ENCODE measurements around the gene GLIS1.

GLIS1 gene

DNA sequence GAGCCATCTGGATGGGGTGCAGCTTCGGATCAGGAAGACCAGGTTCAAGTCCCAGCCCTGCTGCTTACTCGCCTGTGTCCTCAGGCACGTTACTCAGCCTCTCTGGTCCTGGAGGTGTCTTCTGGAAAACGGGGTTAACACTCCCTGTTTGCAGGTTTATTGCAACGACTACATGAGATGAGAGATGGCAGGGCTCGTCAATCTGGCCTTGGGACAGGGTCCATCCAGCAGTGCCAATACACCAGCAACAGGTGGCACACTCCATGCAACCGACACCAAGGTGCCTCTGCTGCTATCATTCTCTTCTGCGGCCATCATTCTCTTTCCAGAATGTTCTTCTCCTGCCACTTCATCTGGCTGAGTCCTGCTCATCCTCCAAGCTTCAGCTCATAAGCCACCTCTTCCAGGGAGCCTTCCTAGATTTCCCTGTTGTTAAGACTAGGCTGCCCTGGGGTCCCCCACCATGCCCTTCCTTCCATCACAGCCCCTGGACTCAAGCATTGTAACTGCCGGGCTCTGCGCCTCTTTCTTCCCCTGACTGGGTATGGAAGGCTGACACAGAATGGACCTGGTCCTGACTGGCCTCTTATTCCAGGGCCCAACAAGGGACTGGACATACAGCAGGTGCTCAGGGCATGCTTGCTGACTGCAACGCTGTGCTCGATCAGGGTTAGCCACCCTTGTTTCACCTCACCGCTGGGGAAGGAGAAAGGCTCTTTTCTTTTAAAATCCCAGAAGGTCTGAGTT, 192.4 kb downstream of the GLIS1 start:
- in situ Hi-C loops (cut with MboI; ENCODE audit: low sequenced_read_pairs): no loop called here
- DNase-seq (ENCODE audit: low spot score in 2 of 2): no peak
- Histone ChIP-seq H3K9me3 (no peaks in the 10 kb centered on the region), H3K4me3 (no peak overlapping the region), H3K36me3 (replicated peaks) (no peaks in the 10 kb centered on the region), H3K4me1 (no peaks in the 10 kb centered on the region), H3K27me3 (ENCODE audit: low read depth) (no peaks in the 10 kb centered on the region; the same call in 1 of the 2 replicates)

DNA sequence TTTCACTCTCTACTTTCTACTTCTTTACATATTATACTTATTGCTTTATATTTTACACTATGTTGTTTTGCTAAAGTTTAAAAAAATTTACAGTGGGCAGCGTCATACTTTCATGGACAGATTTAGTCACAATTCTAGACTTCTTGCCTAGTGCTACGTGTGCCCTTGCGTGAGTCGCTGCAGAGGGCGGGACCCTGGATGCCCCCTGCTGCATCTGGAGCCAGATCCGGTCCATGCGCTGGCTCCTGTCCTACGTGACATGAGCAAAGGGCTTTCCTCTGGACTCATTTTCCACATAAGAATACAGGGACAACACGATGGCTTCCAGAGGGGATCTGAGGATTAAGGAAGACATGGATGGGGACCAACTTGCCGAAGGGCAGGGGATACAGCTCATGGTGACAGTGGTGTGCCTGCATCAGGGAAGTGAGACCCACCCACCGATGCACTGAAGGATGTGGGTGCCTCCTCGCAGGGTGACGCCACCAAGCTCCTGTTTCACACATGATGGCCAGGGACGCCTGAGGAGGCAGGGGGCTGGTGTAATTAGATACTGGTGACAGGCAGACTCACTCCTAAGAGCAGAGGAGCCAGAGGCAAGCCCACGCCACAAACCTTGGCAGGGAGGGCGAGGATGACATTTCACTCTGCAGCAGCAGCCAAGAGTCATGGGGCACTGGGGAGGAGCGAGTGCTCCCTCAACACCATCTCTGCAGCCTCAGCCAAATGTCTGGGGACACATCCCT, 193.1 kb downstream of the GLIS1 start:
- in situ Hi-C loops (cut with MboI; ENCODE audit: low sequenced_read_pairs): no loop called here
- no peaks in the 10 kb centered on the region for H3K9me3 ChIP-seq
- H3K4me1 ChIP-seq: no peaks in the 10 kb centered on the region
- no peaks in the 10 kb centered on the region; the same call in 1 of the 2 replicates for H3K27me3 ChIP-seq (ENCODE audit: low read depth)
- H3K4me3 ChIP-seq: no peak overlapping the region
- no peaks in the 10 kb centered on the region for H3K36me3 ChIP-seq (replicated peaks)
- DNase-seq (ENCODE audit: low spot score in 2 of 2): no peak

DNA sequence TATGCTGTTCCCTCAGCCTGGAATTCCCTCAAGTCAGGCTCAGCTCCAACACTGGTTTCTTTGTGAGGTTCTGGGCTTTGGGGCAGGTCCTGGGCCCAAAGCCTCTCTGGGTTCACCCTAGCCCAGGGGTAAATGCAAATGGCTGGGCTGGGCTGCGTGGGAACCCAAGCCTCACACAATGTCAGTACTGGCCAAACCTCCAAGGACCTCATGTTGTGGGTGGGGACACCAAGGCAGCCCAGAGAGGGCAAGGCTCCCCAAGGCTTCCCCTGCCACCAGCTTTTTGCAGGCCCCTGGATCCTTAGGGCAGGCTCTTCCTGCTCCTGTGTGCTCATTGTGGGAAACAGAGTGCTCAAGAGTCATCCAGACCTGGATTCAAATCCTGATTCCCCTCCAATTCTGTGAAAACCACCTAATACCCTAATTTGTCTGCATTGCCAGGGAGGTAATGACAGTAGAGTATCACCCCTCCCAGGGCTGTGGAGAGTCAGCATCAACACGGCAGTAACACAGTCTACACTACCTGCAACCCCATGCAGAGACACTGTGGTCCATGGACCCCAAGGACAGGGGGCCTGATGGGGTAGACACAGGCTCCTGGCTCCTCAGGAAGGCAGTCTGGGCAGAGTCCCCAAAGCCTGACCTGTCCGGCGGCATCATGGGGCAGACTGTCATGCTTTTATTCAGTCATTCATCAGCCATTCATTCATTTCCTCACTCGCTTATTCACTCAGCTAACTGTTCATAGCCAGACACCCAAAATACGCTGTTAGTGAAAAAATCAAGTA, 194.0 kb downstream of the GLIS1 start:
- no peak overlapping the region for H3K4me3 ChIP-seq
- H3K36me3 ChIP-seq (replicated peaks): no peaks in the 10 kb centered on the region
- no peaks in the 10 kb centered on the region; the same call in 1 of the 2 replicates for H3K27me3 ChIP-seq (ENCODE audit: low read depth)
- no peak for DNase-seq (ENCODE audit: low spot score in 2 of 2)
- H3K4me1 ChIP-seq: no peaks in the 10 kb centered on the region
- no peaks in the 10 kb centered on the region for H3K9me3 ChIP-seq
- in situ Hi-C loops (cut with MboI; ENCODE audit: low sequenced_read_pairs): no loop called here

DNA sequence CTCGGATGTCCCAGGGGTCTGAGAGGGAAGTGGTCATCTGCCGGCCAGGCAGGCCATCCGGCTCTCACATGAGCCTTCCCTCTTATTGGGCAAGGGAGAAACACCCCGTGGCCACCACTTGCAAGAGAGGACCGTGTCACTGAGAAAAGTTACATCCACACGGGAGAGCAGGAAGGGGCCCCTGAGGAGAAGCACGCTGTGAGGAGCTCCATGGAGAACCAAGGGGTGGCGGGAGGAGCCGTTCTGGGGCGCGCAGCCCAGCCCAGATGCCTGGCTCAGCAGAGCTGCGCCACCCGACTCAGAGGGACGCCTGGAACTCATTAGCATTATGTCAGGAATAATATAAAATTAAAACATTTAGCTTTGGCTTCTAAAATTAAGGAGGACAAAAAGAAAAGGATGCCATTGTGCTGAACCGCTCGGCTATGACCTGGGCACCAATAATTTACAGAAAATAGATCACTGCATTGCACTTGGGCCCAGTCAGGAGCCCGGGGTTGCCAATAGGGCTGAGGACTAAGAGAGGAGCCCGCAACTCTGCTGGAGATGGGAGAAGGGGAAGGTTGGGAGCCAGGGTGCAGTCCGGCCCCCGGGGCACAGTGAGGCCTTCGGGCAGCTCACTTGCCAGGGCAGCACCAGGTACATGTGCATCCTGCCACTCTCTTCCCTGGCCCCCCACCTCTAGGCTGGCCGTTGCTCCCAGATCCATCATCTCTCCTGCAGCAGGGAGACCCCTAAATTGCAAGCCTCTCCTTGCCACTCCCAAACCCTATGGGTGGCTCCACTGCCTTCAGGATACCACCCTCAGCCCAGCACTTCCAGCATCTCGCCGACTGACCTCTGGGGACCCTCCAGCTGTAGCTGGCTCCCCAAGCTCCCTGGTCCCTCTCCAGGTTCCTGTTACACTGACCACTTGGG, 194.9 kb downstream of the GLIS1 start:
- Histone ChIP-seq H3K4me1 (no peaks in the 10 kb centered on the region), H3K9me3 (no peaks in the 10 kb centered on the region), H3K27me3 (ENCODE audit: low read depth) (no peaks in the 10 kb centered on the region; the same call in 1 of the 2 replicates), H3K36me3 (replicated peaks) (no peaks in the 10 kb centered on the region), H3K4me3 (no peak overlapping the region)
- DNase-seq (ENCODE audit: low spot score in 2 of 2): no peak
- in situ Hi-C loops (cut with MboI; ENCODE audit: low sequenced_read_pairs): no loop called here

DNA sequence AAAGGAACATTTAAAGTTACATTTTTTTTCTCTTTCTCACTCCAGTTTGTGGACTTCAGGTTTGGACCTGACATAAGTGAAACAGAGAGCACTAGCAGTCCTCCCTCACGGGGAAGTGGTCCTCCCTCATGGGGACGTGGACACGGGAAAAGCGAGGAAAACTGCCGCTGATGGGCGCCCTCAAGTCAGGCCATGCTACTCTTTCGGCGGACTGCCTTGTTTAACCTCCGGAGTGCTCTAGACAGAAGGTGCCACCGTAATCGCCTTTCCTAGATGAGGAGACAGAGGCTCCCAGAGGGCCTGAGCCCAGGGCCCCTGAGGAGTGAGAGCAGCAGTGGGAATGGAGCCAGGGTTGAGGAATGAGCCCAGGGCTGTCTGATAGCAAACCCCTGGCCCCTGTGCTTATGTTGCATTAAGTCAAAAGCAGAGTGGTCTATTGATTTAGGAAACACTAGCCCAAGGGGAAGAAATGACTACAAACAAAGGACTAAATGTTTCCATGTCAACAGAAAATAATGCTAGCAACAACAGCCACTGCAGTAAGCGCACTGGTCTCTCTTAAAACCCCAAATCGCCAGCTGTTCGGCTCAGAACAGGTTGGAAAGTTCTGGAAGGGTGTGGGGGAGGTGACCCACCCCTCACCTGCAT, 195.7 kb downstream of the GLIS1 start:
- in situ Hi-C loops (cut with MboI; ENCODE audit: low sequenced_read_pairs): no loop called here
- peak in 1 of 2 experiments; percentile 6 for DNase-seq (ENCODE audit: low spot score in 2 of 2)
- H3K27me3 ChIP-seq (ENCODE audit: low read depth): no peaks in the 10 kb centered on the region
- no peaks in the 10 kb centered on the region for H3K36me3 ChIP-seq (replicated peaks)
- no peaks in the 10 kb centered on the region for H3K4me1 ChIP-seq
- no peak overlapping the region for H3K4me3 ChIP-seq
- no peaks in the 10 kb centered on the region for H3K9me3 ChIP-seq

DNA sequence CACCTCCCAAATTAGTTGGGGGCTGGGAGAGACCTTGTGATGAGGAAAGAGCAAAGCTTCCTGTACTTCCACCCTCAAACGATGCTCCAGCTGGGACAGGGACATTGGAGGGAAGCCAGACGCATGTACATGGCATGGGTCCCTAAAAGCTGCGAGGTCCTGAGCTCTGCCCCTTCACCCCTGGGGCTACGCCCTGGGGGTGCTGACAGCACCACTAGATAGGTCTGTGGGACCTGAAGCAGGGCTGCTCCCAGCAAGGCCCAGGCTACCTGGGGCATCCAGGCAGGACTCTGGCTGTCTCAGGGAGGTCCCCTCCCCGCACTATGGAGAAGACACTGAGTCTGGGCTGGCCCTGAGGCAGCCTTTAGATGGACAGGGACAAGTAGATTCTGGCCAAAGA, 196.4 kb downstream of the GLIS1 start:
- no peak for DNase-seq (ENCODE audit: low spot score in 2 of 2)
- no peaks in the 10 kb centered on the region for H3K27me3 ChIP-seq (ENCODE audit: low read depth)
- no peaks in the 10 kb centered on the region for H3K4me1 ChIP-seq
- in situ Hi-C loops (cut with MboI; ENCODE audit: low sequenced_read_pairs): no loop called here
- no peak overlapping the region for H3K4me3 ChIP-seq
- H3K9me3 ChIP-seq: no peaks in the 10 kb centered on the region
- no peaks in the 10 kb centered on the region for H3K36me3 ChIP-seq (replicated peaks)

DNA sequence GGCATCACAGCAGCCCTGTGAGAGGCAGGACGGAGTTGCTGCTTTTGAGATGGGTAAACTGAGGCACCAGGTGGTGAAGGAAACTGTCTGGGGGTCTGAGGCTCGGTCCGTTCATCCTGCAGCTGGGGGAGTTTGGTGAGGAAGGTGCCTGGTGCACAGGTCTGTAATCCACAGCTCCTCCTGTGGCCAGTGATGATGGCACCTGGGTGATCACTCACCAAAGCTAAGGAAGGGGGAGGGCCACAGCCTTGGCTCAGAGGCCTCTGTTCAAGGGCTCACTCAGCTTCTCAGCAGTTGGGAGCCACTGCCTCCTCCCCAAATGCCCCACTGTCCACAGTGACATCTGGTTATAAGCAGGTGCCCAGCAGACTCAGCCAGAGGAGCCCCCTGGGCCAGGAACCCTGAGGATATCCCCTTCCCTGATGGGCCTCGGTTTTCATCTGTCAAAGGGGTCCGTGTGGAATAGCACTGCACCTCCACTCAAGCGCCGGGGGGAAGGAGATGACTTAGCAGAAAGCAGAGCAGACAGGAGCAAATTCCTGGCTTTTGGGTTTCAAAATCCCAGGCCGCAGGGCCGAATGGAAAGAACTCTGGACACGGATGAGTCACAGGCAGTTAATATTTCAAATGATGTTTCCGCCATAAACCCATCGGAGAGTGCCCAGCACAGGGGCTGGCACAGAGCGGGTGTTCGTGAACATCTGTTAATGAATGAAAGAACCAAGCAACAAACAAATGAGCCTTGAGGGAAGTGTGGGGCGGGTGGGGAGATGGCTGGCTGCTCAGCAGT, 197.0 kb downstream of the GLIS1 start:
- Histone ChIP-seq H3K36me3 (replicated peaks) (no peaks in the 10 kb centered on the region), H3K9me3 (no peaks in the 10 kb centered on the region), H3K27me3 (ENCODE audit: low read depth) (no peaks in the 10 kb centered on the region; the same call in 1 of the 2 replicates), H3K4me3 (no peak overlapping the region), H3K4me1 (no peaks in the 10 kb centered on the region)
- DNase-seq (ENCODE audit: low spot score in 2 of 2): no peak
- in situ Hi-C loops (cut with MboI; ENCODE audit: low sequenced_read_pairs): no loop called here

DNA sequence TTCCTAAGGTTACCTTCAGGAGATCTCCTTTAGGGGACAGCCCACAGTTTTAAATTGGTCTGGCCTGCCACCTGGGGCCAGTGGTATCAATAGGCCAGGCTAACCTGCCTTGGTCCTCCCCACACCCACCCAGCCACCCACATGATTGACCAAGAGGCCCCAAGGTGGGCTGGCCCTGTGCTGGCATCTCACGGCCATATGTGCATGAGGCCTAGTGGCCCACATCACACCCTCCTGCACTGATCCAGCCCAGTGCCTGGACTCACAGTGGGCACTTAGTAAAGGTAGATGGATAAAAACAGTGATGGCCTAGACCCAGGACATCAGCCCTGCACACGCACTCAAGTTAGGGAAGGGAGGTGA, 197.7 kb downstream of the GLIS1 start:
- H3K4me1 ChIP-seq: no peaks in the 10 kb centered on the region
- no peak overlapping the region for H3K4me3 ChIP-seq
- in situ Hi-C loops (cut with MboI; ENCODE audit: low sequenced_read_pairs): no loop called here
- DNase-seq (ENCODE audit: low spot score in 2 of 2): no peak
- H3K36me3 ChIP-seq (replicated peaks): no peaks in the 10 kb centered on the region
- H3K27me3 ChIP-seq (ENCODE audit: low read depth): peaks cover 3% of the 10 kb centered on the region; the same call in 1 of the 2 replicates
- H3K9me3 ChIP-seq: no peaks in the 10 kb centered on the region

DNA sequence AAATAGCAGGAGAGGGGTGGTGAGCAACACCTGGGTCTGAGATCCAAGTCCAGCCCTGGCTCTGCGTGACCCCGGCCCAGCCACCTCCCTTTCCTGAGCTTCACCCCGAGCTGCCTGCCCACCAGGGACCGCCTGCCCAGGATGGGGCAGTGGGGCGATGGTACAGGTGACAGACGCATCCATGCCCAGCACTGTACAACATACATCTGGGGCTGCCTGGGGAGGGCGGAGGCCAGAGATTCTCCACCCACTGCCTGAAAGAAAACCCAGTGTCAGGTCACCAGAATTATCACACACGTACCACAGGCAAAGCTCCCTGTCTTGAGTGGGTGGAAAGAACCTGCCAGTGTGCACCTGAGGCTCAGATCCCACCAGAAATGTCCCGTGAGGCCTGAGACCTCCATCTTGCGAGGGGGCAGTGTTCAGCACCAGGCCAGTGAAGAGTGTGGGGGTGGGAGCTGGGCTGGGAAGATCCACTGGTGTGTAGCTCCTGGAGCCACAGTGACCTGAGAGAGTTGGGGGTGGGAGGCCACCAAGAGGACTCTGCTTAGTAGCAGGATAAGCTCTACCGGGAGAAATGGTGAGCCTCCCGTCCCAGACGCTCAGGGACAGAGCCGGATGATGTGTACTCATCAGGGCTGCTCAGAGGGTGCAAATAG, 198.2 kb downstream of the GLIS1 start:
- H3K4me3 ChIP-seq: no peak overlapping the region
- DNase-seq (ENCODE audit: low spot score in 2 of 2): no peak
- H3K27me3 ChIP-seq (ENCODE audit: low read depth): peaks cover 3% of the 10 kb centered on the region; the same call in 1 of the 2 replicates
- no peaks in the 10 kb centered on the region for H3K36me3 ChIP-seq (replicated peaks)
- in situ Hi-C loops (cut with MboI; ENCODE audit: low sequenced_read_pairs): no loop called here
- H3K4me1 ChIP-seq: no peaks in the 10 kb centered on the region
- no peaks in the 10 kb centered on the region for H3K9me3 ChIP-seq

DNA sequence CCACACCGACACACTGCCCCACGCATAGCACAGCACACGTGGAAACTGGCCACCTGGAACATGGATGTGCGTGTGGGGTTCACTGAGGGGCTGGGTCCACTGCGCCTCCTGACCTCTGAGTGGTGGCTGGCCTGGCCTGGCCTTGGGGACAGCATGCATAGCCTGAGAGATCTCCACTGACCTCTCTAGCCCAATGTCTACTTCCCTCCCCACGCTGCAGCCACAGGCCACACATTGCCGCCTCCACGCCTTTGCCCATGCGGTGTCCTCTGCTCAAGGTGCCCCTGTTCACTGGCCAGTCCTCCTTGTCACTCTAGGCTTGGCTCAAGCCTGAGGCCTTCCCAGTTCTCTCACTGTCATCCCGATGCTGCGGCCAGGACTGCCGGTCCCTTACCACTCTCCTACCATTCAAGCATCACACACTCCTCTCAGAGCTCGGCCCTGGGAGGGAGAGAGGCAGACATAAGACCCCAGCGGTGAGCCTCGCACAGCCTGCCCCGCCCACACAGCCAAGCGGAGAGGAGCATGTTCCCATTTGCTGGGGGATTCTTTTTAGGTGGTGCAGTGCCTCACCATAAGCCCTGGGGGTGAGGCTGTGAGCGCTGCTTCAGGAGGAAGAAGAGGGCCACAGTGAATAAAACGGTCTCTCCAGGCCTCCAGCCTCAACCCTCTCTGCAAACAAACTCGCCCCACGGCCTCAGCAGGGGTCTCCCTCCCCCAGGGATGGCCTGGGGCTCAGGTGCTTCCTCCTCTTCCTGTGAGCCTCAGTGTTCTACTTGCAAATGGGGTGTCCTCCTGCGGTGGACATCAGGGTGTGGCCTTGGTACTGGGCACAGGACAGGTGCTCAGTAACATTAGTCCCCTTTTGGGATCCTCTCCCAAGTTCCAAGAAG, 199.0 kb downstream of the GLIS1 start:
- H3K9me3 ChIP-seq: no peaks in the 10 kb centered on the region
- in situ Hi-C loops (cut with MboI; ENCODE audit: low sequenced_read_pairs): no loop called here
- no peak for DNase-seq (ENCODE audit: low spot score in 2 of 2)
- no peaks in the 10 kb centered on the region for H3K36me3 ChIP-seq (replicated peaks)
- H3K4me1 ChIP-seq: no peaks in the 10 kb centered on the region
- peaks cover 3% of the 10 kb centered on the region; the same call in 1 of the 2 replicates for H3K27me3 ChIP-seq (ENCODE audit: low read depth)
- H3K4me3 ChIP-seq: no peak overlapping the region

DNA sequence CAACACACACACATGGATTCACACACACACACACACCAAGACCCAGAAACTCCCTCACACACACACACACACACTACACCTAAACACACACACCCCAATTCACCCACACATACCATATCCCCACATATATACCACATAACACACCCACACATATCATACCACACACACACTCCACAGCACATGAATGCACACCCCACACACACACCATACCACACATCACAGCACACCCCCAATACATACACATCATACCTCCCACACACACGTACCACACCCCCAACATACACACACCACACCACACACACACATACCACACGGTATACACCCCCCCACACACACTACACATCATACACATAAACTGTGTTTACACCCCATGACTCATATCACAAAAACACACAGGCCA, 199.7 kb downstream of the GLIS1 start:
- in situ Hi-C loops (cut with MboI; ENCODE audit: low sequenced_read_pairs): no loop called here
- Histone ChIP-seq H3K4me1 (no peaks in the 10 kb centered on the region), H3K4me3 (no peak overlapping the region), H3K9me3 (no peaks in the 10 kb centered on the region), H3K27me3 (ENCODE audit: low read depth) (peaks cover 3% of the 10 kb centered on the region; the same call in 1 of the 2 replicates), H3K36me3 (replicated peaks) (no peaks in the 10 kb centered on the region)
- DNase-seq (ENCODE audit: low spot score in 2 of 2): no peak

Data from HAP-1 (cell line).